C4-2B (cell line): Measurements from ENCODE around the gene TESK2.
A peak's percentile ranks its signal among the peaks of the same experiment; 100 is the strongest.

Experiments used
- H3K27ac ChIP-seq: fragments of 450-650 bp; 2 replicates; pipeline ENCODE4 v1.5.1; 2017
- ZFX ChIP-seq: fragments of 450-650 bp; IDR thresholded peaks from 2 replicates; pipeline ENCODE4 v1.6.1; 2017
- TF ChIP-seq, protein P1 (sequence below): fragments of 450-650 bp; conservative IDR thresholded peaks from 2 replicates; pipeline ENCODE4 v1.5.1; 2017; ENCODE audit warnings: mild to moderate bottlenecking

TESK2 gene

DNA sequence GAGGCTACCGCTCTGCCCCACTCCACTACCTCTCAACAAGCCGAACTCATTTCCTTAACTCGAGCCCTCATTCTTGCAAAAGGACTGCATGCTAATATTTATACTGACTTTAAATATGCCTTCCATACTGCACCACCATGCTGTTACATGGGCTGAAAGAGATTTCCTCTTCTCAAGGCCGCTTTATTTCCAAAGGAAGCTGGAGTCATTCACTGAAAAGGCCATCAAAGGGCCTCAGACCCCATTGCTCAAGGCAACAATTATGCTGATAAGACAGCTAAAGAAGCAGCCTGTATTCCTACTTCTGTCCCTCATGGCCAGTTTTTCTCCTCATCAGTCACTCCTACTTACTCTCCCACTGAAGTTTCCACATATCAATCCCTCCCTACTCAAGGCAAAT is 171.2 kb downstream of the TESK2 start:
- TF ChIP-seq, protein P1, sequence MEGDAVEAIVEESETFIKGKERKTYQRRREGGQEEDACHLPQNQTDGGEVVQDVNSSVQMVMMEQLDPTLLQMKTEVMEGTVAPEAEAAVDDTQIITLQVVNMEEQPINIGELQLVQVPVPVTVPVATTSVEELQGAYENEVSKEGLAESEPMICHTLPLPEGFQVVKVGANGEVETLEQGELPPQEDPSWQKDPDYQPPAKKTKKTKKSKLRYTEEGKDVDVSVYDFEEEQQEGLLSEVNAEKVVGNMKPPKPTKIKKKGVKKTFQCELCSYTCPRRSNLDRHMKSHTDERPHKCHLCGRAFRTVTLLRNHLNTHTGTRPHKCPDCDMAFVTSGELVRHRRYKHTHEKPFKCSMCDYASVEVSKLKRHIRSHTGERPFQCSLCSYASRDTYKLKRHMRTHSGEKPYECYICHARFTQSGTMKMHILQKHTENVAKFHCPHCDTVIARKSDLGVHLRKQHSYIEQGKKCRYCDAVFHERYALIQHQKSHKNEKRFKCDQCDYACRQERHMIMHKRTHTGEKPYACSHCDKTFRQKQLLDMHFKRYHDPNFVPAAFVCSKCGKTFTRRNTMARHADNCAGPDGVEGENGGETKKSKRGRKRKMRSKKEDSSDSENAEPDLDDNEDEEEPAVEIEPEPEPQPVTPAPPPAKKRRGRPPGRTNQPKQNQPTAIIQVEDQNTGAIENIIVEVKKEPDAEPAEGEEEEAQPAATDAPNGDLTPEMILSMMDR: no peak
- no peak for TF ChIP-seq ZFX
- H3K27ac ChIP-seq: no peak overlapping the region

DNA sequence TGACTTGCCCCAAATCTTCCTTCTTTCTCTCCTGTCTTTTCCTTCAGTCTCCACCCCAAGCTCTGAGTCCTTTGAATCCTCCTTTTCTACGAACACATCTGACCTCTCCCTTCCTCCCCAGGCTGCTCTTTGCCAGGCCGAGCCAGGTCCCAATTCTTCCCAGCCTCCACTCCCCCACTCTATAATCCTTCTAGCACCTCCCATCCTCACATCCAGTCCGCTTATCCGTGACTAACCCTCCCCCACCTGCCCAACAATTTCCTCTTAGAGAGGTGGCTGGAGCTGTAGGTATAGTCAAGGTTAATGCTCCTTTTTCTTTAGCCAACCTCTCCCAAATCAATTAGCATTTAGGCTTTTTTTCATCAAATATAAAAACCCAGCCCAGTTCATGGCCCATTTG is 173.8 kb downstream of the TESK2 start:
- TF ChIP-seq ZFX: no peak
- TF ChIP-seq, protein P1: no peak
- no peak overlapping the region for H3K27ac ChIP-seq

DNA sequence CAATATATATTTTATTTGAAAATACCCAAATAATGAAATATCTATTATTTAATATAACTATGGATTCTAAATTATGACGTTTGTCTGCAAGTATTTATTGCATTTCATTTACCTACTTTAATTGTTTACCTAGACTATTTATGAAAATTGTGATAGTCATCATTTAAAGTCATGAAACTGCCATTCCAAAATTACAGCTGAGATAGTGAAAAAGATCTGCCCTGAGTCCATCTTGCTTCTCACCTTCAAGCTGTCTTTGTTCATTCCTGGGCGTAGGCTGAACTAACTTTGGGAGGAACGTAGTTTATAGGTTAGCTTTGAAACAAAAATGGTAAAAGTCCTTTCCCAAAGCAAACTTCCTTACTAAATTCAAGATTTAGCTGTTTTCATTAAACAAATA is 176.7 kb downstream of the TESK2 start:
- no peak overlapping the region; the same call in 1 of the 2 replicates for H3K27ac ChIP-seq
- TF ChIP-seq, protein P1: no peak
- TF ChIP-seq ZFX: no peak

DNA sequence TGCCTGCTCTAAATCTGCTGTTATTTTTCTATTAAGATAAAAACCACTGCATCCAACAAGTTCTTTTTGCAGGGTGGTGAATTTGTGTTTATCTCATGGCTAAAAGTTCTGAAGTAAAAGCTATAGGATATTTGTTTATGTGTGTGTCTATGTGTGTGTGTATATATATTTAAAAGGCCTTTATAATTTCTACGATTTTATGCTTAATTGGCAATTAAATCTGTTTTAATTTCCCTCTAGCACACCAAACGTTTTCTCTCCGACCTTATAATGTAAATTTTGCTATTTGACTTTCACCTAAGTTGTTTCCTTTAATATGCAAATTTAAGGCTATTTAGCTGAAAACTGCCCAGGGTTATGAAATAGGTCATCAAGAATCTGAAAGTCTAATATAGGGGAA is 184.1 kb downstream of the TESK2 start:
- TF ChIP-seq, protein P1: no peak
- TF ChIP-seq ZFX: no peak
- H3K27ac ChIP-seq: no peak overlapping the region

DNA sequence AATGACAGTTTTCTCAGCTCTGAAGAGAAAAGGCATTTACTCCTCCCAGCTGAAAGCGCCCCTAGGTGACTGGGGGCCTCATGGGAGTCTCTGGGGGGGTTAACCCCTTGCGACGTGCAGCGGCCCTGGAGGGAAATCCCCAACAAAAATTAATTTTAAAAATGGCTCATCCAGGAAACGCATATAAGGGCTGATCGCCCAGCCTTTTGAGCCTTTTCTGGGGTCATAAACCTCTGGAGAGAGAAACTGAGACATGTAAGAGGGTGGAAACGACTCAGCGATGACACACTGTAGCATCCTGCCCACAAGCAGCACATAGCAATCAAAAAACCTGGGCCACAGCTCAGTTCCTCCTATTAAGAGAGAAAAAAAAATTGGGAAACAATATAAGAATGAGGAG is 184.6 kb downstream of the TESK2 start:
- no peak overlapping the region for H3K27ac ChIP-seq
- TF ChIP-seq, protein P1: no peak
- no peak for TF ChIP-seq ZFX

DNA sequence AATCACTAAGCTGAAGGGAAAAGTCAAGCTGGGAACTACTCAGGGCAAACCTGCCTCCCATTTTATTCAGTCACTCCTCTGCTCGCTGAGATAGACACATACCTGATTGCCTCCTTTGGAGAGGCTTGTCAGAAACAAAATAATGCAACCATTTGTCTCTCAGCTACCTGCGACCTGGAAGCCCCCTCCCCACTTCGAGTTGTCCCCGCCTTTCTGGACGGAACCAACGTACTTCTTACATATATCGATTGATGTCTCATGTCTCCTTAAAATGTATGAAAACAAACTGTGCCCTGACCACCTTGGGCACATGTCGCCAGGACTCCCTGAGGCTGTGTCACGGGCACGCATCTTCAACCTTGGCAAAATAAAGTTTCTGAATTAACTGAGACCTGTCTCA is 185.7 kb downstream of the TESK2 start:
- TF ChIP-seq, protein P1: no peak
- no peak for TF ChIP-seq ZFX
- no peak overlapping the region for H3K27ac ChIP-seq

DNA sequence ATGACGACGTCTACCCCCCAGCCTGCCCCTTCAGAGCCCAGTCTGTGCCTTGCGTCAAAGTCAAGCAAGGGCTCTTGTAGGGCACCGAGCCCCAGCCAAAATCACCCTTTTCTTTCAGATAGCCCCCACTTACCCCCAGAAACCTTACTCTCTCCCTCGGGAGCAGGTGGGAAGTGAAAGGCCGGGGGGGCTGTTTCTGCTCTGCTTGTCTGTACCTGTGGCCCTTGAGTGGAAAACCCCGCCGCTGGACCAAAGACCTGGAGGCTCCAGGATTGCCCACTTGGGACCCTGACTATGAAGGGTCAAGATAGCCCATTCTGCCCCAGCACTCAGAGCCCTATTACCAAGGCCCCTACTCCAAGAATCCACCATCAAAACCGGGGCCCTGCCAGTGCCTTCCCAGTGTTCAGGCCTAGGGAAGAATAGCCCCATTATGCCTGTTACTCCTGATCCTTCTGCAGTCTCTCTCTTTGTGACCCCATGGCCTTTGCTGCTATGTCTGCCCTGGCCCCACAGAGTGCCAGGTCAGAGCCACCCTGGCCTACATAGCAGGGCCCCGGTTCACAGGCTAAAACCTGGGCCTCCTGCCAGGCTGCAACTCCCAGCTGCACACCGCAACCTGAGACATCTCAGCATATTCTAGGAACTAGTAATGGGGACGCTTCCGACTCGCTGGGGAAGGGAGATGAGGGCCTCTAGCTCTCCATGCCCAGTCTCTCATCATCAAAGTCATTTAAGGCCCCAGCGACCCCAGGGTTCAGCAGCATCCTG is 186.5 kb downstream of the TESK2 start:
- H3K27ac ChIP-seq: peak overlapping the region; percentile 79
- TF ChIP-seq, protein P1: peak; percentile 72
- no peak for TF ChIP-seq ZFX
